GM18507 (cell line): ENCODE results near the gene ANTXR1.

Experiments
- DNase-seq: peaks from one replicate; pipeline ENCODE4 v3.0.0; 2011; ENCODE audit warnings: low read depth; ENCODE audit not compliant: insufficient read length; ENCODE audit errors: extremely low spot score
- FAIRE-seq: peaks from 2 replicates; lab custom pipeline; 2011; peaks lifted over from hg19 to GRCh38; lab: Jason Lieb, UNC

ANTXR1 gene

DNA sequence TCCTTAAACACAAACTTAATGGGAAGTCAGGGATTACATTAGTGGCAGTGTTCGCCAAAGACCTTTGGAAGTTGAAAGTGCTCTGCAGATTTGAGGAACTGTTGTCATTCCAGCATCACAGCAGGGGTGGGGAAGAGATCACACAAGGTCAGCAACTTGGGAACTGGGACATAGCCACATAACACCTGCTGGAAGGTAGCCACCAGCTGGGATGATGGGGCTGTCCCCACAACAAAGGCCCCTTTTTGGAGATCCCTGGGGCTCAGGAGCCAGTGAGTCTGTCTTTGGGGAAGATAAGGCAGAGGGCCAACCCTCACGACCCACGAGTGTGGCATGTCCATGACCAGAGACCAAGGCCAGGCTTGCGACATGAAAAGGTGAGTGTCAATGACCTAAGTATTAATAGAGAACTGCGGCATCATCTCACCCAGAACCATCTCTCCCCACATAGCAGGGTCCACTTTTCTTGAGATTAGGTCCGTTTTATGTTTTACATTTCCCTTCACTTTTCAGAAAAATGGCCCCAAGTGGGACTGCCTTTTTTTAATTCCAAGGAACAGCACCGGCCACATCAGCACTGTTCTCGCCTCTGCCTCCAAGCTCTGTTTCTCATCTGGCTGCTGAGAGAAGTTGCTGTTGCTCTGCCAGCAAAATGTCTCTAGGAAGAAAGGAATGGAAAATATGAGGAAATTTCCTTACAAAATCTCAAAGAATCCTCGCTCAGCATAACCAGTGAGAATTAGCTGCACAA lies 267.1 kb downstream of the ANTXR1 start:
- no peak for DNase-seq
- no peak for FAIRE-seq

DNA sequence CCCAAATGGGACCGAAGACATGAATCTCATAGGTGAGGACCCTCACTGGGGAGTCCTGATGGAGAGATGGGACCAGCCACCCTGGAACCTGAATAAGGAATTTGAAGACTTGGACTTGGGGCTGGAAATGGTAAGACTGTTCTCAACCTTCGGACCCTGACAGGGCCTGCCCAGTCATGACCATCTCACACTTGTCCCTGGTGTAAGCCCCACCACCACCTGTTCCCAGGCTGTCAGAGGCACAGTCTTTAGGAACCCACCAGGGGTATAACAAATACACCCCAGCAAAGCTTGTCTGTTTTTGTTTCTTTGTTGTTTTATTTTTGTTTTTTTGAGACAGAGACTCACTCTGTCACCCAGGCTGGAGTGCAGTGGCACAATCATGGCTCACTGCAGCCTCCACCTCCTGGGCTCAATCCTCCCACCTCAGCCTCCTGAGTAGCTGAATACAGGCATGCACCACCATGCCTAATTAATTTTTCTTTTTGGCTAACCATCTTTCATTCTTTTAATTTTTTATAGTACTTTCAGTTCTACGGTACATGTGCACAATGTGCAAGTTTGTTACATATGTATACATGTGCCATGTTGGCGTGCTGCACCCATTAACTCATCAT lies 267.9 kb downstream of the ANTXR1 start:
- FAIRE-seq, result no peak

GRCh38 chr2:69285379-69285894 lies 272.5 kb downstream of the ANTXR1 start:
- no peak for DNase-seq
- no peak for FAIRE-seq

More for the DNA sequence above, 267.9 kb downstream of the ANTXR1 start:
- no peak for DNase-seq

DNA sequence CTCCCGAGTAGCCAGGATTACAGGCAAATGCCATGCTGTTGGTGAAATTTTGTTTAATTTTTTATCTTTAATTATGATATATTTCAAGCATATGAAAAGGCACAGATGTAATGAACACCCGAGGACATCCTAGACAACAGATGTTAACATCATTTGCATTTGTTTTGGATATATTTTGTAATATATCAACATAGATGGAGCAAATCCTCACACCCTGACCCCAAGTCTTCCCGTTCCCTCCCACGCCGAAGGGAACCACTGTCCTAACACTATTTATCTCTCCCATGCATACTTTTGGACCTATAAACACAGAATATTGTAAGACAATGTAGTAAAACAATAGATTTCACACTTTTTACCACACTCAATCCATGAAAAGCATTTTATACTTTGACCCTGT lies 274.6 kb downstream of the ANTXR1 start:
- FAIRE-seq, result no peak

GRCh38 chr2:69288429-69288828 lies 275.4 kb downstream of the ANTXR1 start:
- no peak for FAIRE-seq
- no peak for DNase-seq

More for the DNA sequence above, 274.6 kb downstream of the ANTXR1 start:
- no peak for DNase-seq

- FAIRE-seq, result no peak
- DNase-seq, result no peak
Observed at GRCh38 chr2:69291004-69291650, 278.1 kb downstream of the ANTXR1 start.

GRCh38 chr2:69291721-69292120 lies 278.7 kb downstream of the ANTXR1 start:
- no peak for FAIRE-seq

DNA sequence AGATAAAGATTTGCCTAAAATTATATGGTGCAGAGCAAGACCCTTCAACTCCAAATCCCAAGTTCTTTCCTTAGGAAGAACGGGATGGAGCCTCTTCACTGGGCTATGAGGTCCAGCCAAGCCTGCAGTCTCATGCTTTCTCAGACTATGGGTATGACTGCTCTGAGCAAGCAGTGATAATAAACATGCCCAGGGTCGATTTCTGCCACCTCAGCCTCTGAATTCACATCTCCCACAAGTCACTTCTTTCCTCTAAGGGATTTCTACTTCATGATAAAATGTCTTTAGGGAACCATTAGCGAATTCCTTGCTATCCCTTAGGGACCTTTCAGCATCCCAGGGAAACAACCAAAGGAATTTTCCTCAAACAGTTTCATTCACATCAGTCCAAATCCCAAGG lies 279.3 kb downstream of the ANTXR1 start:
- no peak for FAIRE-seq
- no peak for DNase-seq

More at GRCh38 chr2:69291721-69292120, 278.7 kb downstream of the ANTXR1 start:
- DNase-seq, result no peak

GRCh38 chr2:69296421-69296820 lies 283.4 kb downstream of the ANTXR1 start:
- FAIRE-seq (no peak), DNase-seq (no peak)

- FAIRE-seq (no peak), DNase-seq (no peak)
Observed at GRCh38 chr2:69297216-69297615, 284.2 kb downstream of the ANTXR1 start.

DNA sequence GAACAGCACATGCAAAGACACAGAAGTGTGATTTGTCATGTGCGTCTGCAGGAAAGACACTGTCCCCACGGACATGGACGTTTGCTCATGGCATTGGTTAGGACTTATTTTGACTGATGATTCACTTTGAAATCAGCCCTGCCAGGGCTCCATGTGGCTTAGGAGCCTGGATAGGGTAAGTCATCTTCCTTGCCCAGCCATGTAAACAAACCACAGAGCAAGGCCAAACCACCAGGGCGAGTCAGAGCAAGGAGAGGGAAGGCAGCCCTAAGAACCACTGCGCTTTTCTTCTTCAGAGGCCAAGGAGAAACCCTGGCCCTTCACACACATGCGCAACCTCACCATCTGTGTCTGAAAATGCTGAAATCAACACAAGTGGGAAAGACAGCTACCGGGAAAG lies 285.3 kb downstream of the ANTXR1 start:
- DNase-seq (no peak), FAIRE-seq (no peak)

DNA sequence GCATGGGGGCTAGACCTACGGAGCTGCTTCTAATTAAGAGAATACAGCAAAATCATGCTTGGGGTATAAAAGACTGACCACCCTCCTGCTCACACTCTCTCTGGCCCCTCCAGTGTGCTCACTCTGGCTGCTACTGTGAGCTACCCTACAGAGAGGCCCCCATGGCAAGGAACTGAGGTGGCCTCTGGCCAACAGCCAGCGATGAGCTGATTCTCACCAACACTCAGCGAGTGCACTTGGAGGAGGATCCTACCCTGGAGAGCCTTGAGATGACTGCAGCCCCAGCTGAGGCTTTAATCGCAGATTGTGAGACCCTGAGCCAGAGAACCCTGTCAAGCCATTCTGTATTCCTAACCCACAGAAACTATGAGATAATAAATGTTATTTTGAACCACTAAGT lies 285.9 kb downstream of the ANTXR1 start:
- FAIRE-seq, result no peak
- DNase-seq, result no peak
